T-cell (primary cell): Measurements from ENCODE around the gene RAB9B. TPM values are rescaled to one million over a fixed set of nuclear protein-coding genes. Genes with fewer than 3 reads are reported as not detected.

Source experiments
- ATAC-seq, 4 experiments: fragments of 200-7000 bp in 3 of 4; fragments of 150-1000 bp in 1 of 4; cut with Tn5 transposase; replicated peaks in 1 of 4; 1 replicate in 3 of 4; 2 replicates in 1 of 4; pipeline ENCODE4 v1.10.0; 2021; ENCODE audit warnings: moderate library complexity in 3 of 4, mild to moderate bottlenecking in 2 of 4, moderate number of reproducible peaks in 1 of 4
- CTCF ChIA-PET, 2 donors: fragments of 300-600 bp; sonication (Branson Sonifier 250); formaldehyde crosslinking; loops; one replicate each; lab custom pipeline; 2022; ENCODE audit warnings: antibody characterized with exemption in 2 of 2; lab: Charles Lee
- POLR2A ChIA-PET, 2 donors: fragments of 300-600 bp; sonication (Branson Sonifier 250); formaldehyde crosslinking; loops; one replicate each; lab custom pipeline; 2022; ENCODE audit warnings: antibody characterized with exemption in 2 of 2; lab: Charles Lee
- DNase-seq, 35 experiments: peaks; one replicate each; pipeline versions ENCODE4 v3.0.0 to v3.0.0-alpha.2; 2013 to 2023
- H3K27ac ChIP-seq: one replicate; pipeline ENCODE4 v1.5.1; 2013; ENCODE audit warnings: low read length
- H3K27me3 ChIP-seq, 2 experiments: replicated peaks in 1 of 2; 1 replicate in 1 of 2; 2 replicates in 1 of 2; pipeline versions ENCODE4 v1.6.1 to v1.7.0; 2013; ENCODE audit warnings: low read length in 1 of 2, mixed read lengths in 1 of 2; ENCODE audit not compliant: control insufficient read depth in 2 of 2, insufficient read depth in 2 of 2; ENCODE audit errors: extremely low read depth in 1 of 2
- H3K36me3 ChIP-seq, 2 donors: 1 replicate in 1 of 2; 2 replicates in 1 of 2; pipeline versions ENCODE4 v1.6.1 to v1.7.0; 2013; ENCODE audit warnings: low read length in 1 of 2; ENCODE audit not compliant: control insufficient read depth in 2 of 2, insufficient read depth in 1 of 2; ENCODE audit errors: extremely low read depth in 1 of 2
- H3K4me1 ChIP-seq, 2 experiments: 1 replicate in 1 of 2; 2 replicates in 1 of 2; pipeline versions ENCODE4 v1.6.1 to v1.7.0; 2013; ENCODE audit warnings: low read length in 2 of 2, mixed read lengths in 1 of 2; ENCODE audit not compliant: insufficient read depth in 2 of 2, control insufficient read depth in 1 of 2; ENCODE audit errors: extremely low read depth in 1 of 2
- H3K4me3 ChIP-seq, 2 donors: 1 replicate in 1 of 2; 2 replicates in 1 of 2; pipeline versions ENCODE4 v1.5.1 to v1.7.0; 2013; ENCODE audit warnings: mild to moderate bottlenecking in 2 of 2, low read length in 1 of 2, moderate library complexity in 1 of 2; ENCODE audit not compliant: control insufficient read depth in 1 of 2; ENCODE audit errors: extremely low read depth in 1 of 2
- H3K9me3 ChIP-seq: 2 replicates; pipeline ENCODE4 v1.7.0; 2013
- H3K27ac Mint-ChIP-seq, 2 donors: one replicate each; pipeline ENCODE4 v1.8.0; 2020 to 2021; ENCODE audit warnings: mild to moderate bottlenecking in 2 of 2, mixed read lengths in 2 of 2
- H3K27me3 Mint-ChIP-seq, 2 donors: one replicate each; pipeline ENCODE4 v1.8.0; 2021 to 2022; ENCODE audit warnings: mixed read lengths in 2 of 2
- H3K36me3 Mint-ChIP-seq: one replicate; pipeline ENCODE4 v1.8.0; 2021; ENCODE audit warnings: mixed read lengths
- H3K4me1 Mint-ChIP-seq, 3 donors: one replicate each; pipeline ENCODE4 v1.8.0; 2020 to 2022; ENCODE audit warnings: mixed read lengths in 3 of 3, mild to moderate bottlenecking in 1 of 3
- H3K4me3 Mint-ChIP-seq, 3 donors: one replicate each; pipeline ENCODE4 v1.8.0; 2020 to 2022; ENCODE audit warnings: mild to moderate bottlenecking in 3 of 3, mixed read lengths in 3 of 3, moderate library complexity in 3 of 3
- H3K9me3 Mint-ChIP-seq, 3 donors: one replicate each; pipeline ENCODE4 v1.8.0; 2020 to 2022; ENCODE audit warnings: mixed read lengths in 3 of 3
- WGBS: methylation state at CpG from one replicate; pipeline ENCODE4 v1.1.5; 2013; ENCODE audit warnings: missing lambda C conversion rate; ENCODE audit not compliant: insufficient coverage; 5-methylcytosine and 5-hydroxymethylcytosine counted together
- total RNA-seq, 35 experiments: library from RNA in 6 of 35; stranded (reverse) in 6 of 35; fragments of 120-200 nt in 1 of 35; gene quantifications; one replicate each; pipeline versions ENCODE4 v1.2.1 to v1.2.4 and lab custom pipeline; 2013 to 2026

The RAB9B gene
- total RNA-seq, 5 donors from 2014 or later (not counting 1 experiment from before 2014, with no cell fraction given), result 0.15 to 0.41 (median 0.20) TPM

DNA sequence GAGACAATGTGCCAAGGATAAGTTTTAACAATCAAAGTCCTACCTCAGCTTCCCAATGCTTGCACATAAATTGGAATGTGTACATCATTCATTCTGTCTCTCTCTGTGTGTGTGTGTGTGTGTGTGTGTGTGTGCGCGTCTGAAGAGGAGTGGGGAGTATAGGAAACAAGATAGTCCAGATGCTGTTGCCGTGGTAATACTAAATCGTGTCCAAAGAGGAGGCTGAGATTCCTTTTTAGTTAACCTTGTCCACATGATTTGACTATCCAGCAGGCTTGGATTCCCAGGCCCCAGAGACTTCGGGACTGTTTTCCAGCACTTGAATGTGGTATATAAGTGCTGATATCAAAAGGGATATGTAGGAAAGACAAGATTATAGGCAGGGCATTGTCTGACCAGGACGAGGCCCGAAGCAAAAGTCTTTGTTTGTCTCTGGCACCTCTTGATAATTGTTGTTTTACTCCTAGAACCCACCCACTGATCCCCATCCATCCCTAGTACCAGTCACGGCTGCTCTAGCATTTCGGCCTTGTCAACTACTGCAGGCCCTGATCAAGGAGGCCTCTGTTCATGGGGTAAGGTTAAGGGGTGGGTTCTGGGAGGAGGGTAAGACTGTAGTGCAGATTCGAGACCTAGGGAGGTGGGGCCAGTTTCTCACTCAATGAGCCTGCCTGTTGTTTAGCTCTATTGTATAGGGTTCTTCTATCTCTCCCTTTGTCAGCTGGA lies 51.6 kb downstream of the RAB9B start:
- DNase-seq, result no peak
- H3K27ac ChIP-seq, result no peak overlapping the region

DNA sequence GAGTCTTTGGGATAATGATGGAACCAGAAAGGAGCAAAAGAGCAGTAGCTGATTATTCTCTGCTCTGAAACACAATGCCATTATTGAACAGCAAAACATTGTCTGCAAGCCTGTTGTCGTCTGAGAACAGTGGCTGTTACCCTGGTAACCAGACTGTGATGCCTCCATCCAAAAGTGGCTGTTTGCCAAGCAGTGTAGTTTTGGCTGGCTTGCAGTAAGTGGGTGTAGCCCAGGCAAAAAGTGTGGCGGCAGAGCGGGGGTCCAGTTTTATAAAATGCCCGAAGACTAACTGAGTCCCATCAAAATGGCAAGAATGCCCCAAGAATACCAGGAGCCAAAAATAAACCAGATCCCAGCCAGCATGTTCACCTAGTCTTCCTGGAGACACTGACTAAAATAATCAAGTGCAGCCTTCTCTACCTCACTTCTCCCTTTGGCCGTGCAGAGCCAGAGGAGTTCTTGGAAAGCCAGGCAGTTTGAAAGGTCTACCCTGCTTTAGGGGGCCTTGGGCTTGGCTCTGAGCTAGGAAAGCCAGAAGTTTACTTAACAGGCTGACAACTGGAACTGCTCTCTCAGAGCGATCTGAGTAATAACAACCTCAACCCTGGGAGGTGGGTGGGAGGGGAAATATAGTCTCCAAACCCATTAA lies 52.8 kb downstream of the RAB9B start:
- Histone ChIP-seq H3K9me3 (no peaks in the 10 kb centered on the region), H3K4me1 (no peaks in the 10 kb centered on the region), H3K4me3 (no peak overlapping the region), H3K27me3 (no peaks in the 10 kb centered on the region), H3K36me3 (no peaks in the 10 kb centered on the region), H3K27ac (no peak overlapping the region)
- Mint-ChIP-seq H3K4me3 (no peak overlapping the region), H3K9me3 (no peaks in the 10 kb centered on the region), H3K27ac (no peak overlapping the region), H3K27me3 (peaks cover 0 to 23% of the 10 kb centered on the region in 2 donors), H3K36me3 (no peaks in the 10 kb centered on the region), H3K4me1 (no peaks in the 10 kb centered on the region)
- ATAC-seq (no peak), DNase-seq (no peak)
- ChIA-PET CTCF (no interaction called here), POLR2A (no interaction called here)
- no CpG with 5 or more reads among the region's 6 CpGs for WGBS

More for the DNA sequence above, 51.6 kb downstream of the RAB9B start:
- no peaks in the 10 kb centered on the region for H3K36me3 Mint-ChIP-seq
- no peaks in the 10 kb centered on the region for H3K9me3 ChIP-seq
- ChIA-PET CTCF (no interaction called here), POLR2A (no interaction called here)
- H3K4me1 ChIP-seq, result no peaks in the 10 kb centered on the region
- no peak for ATAC-seq
- H3K27me3 ChIP-seq, result no peaks in the 10 kb centered on the region
- H3K4me1 Mint-ChIP-seq, result no peaks in the 10 kb centered on the region
- no peak overlapping the region for H3K4me3 ChIP-seq
- peaks cover 0 to 16% of the 10 kb centered on the region in 2 donors for H3K27me3 Mint-ChIP-seq
- no peak overlapping the region for H3K27ac Mint-ChIP-seq
- WGBS, result no CpG with 5 or more reads among the region's 10 CpGs
- no peak overlapping the region for H3K4me3 Mint-ChIP-seq
- no peaks in the 10 kb centered on the region for H3K36me3 ChIP-seq
- H3K9me3 Mint-ChIP-seq, result no peaks in the 10 kb centered on the region

DNA sequence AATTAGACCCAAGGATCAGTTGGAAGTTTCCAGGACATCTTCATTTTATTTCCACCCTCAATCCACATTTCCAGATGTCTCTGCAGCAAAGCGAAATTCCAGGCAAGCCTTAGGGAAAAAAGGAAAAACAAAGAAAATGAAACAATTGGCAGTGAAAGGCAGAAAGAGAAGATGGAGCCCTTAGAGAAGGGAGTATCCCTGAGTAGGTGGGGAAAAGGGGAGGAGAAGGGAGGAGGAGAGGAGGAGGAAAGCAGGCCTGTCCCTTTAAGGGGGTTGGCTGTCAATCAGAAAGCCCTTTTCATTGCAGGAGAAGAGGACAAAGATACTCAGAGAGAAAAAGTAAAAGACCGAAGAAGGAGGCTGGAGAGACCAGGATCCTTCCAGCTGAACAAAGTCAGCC lies 55.5 kb downstream of the RAB9B start, which contains the start of gene PLP1:
Gene PLP1, plus strand, starts transcription at position 295 of the 400 bp plus-strand sequence. CDS start 156 bp downstream, outside the sequence.
- Histone ChIP-seq H3K4me3 (no peak within 1 kb of the TSS), H3K4me1 (no peaks in the 10 kb centered on the region), H3K36me3 (no peaks in the 10 kb centered on the region), H3K27me3 (no peaks in the 10 kb centered on the region), H3K27ac (no peak within 1 kb of the TSS), H3K9me3 (no peaks in the 10 kb centered on the region)
- Mint-ChIP-seq H3K27me3 (peaks cover 1 to 29% of the 10 kb centered on the region in 2 donors), H3K27ac (no peak within 1 kb of the TSS), H3K4me1 (no peaks in the 10 kb centered on the region), H3K4me3 (no peak within 1 kb of the TSS), H3K36me3 (no peaks in the 10 kb centered on the region), H3K9me3 (no peaks in the 10 kb centered on the region)
- WGBS, result no CpG with 5 or more reads among the region's 2 CpGs
- ChIA-PET CTCF (no interaction called here), POLR2A (no interaction called here)
- ATAC-seq (no peak), DNase-seq (no peak)

DNA sequence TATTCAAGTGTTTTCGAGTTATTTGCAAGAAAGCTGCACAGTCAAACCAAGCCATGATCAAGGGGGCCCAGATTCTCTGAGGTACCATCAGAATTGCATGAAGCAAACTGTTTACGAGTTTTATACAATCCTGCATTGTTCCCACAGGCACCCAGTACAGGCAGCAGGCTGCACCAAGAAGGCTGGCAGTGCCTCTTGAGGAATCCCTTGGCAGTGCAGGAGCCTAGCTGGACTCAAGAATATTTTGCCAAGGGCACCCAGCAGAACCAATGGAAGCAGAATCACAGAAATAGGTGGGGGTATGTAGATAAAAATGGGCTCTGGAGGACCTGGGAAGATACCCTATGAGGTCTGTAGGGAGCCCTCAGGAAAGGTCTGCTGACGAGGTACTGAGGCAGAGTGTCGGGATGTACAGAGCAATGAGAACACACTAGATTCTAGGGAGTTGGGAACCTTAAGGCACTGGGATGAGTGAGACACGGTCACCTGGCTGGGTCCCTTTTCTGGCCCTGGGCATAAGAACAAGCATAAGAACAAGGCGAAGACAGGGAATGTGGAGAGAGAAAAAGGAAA lies 57.9 kb downstream of the RAB9B start:
- POLR2A ChIA-PET, result no interaction called here
- peak in 1 of 35 experiments; percentile 0 for DNase-seq
- H3K4me1 ChIP-seq, result no peaks in the 10 kb centered on the region
- no peak overlapping the region for H3K27ac ChIP-seq
- Mint-ChIP-seq H3K36me3 (no peaks in the 10 kb centered on the region), H3K27ac (no peak overlapping the region), H3K27me3 (peaks cover 1 to 31% of the 10 kb centered on the region in 2 donors), H3K4me1 (no peaks in the 10 kb centered on the region), H3K9me3 (no peaks in the 10 kb centered on the region), H3K4me3 (no peak overlapping the region)
- 86% methylated on average over 2 of the region's 6 CpGs for WGBS
- no peaks in the 10 kb centered on the region for H3K36me3 ChIP-seq
- no peak overlapping the region for H3K4me3 ChIP-seq
- CTCF ChIA-PET, result no interaction called here
- no peak for ATAC-seq
- no peaks in the 10 kb centered on the region for H3K27me3 ChIP-seq
- no peaks in the 10 kb centered on the region for H3K9me3 ChIP-seq

DNA sequence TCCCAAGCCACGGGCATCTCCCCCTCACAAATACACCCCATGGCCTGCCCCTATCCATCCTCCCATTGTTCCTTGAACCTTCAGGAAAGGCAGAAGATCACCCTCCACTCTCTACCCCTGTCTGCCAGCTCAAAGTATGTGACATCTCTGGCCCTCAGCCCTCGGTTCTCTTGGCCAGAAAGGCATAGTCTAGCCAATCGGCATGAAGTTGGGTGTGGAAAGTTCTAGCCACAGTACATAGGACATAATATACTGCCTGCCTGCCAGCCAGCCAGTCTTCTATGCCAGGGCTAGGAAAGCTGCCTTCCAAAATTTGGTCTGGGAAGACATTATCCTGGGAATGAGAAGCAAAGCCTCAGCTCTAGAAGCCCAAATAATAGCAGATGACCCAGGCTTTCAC lies 58.6 kb downstream of the RAB9B start:
- Mint-ChIP-seq H3K4me3 (no peak overlapping the region), H3K36me3 (no peaks in the 10 kb centered on the region), H3K9me3 (no peaks in the 10 kb centered on the region), H3K27me3 (peaks cover 4 to 31% of the 10 kb centered on the region in 2 donors), H3K4me1 (no peaks in the 10 kb centered on the region), H3K27ac (no peak overlapping the region)
- ChIA-PET CTCF (no interaction called here), POLR2A (no interaction called here)
- Histone ChIP-seq H3K9me3 (no peaks in the 10 kb centered on the region), H3K4me3 (no peak overlapping the region), H3K27me3 (no peaks in the 10 kb centered on the region), H3K4me1 (no peaks in the 10 kb centered on the region), H3K27ac (no peak overlapping the region), H3K36me3 (no peaks in the 10 kb centered on the region)
- no CpG with 5 or more reads among the region's 3 CpGs for WGBS
- ATAC-seq (no peak), DNase-seq (no peak)
